Stimulated activated CD8-positive, alpha-beta memory T cell treated with anti-CD3 and anti-CD28 coated beads, Interleukin-4, amount 100 ng/mL, for 24 hours (primary cell): ENCODE measurements around the gene SPAG9.

ENCODE experiments used
- DNase-seq: peaks from one replicate; pipeline ENCODE4 v3.0.0-alpha.2; 2020; ENCODE audit warnings: low read depth

Gene SPAG9

GRCh38 chr17:50986989-50987660 lies 133.5 kb downstream of the SPAG9 start:
- DNase-seq, result no peak

DNA sequence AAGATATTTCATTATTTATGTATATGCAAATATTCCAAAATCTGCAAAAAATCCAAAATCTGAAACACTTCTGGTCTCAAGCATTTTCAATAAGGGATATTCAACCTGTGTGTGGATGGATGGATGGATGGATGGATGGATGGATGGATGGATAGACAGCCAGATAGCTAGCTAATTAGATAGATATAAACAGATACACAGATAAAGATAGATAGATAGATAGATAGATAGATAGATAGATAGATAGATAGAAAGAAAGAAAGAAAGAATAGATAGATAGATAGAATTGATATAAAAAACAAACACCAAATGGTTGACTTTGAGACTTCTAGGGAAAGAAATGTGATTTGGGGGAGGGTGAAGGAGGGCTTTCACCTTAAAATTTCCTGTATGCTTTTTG lies 139.4 kb downstream of the SPAG9 start:
- DNase-seq, result no peak

DNA sequence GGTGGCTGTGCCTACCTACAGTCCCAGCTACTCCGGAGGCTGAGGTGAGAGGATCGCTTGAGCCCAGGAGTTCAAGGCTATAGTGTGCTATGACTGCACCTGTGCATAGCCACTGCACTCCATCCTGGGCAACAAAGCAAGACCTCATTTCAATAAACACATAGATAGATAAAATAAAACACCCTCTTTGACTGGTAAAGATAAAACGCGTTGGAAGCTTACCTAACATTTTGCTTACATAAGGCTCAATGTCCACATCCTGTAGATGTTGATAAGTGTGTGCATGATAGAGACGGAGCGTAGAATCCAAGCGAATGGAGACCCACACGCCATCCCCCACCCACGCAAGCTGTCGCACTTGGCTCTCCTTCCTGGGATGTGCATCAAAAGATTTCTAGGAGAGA lies 141.1 kb downstream of the SPAG9 start:
- DNase-seq, result no peak

DNA sequence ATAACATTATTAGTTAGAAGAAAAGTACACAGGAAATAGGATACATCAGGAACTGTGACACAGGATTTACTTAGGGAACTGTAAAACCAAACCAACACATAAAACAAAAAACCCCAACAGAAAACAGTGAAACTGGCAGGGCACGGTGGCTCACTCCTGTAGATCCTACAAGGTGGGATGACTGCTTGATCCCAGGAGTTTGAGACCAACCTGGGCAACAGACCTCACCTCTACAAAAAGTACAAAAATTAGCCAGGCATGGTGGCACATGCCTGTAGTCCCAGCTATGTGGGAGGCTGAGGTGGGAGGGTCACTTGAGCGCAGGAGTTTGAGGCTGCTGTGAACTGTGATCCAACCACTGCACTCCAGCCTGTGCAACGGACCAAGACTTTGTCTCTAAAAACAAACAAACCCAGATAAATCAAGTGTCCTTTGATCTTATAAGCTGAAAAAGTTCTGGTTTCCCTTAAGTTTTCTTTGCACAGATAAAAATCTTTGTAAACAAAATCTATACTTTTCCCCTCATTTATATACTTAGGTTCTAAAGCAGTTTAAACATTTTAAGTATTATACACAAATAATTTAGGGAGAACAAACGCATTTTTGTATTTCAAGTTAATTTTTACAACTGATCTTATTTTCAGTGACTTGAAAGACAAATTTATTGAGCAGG lies 143.0 kb downstream of the SPAG9 start:
- DNase-seq, result no peak

DNA sequence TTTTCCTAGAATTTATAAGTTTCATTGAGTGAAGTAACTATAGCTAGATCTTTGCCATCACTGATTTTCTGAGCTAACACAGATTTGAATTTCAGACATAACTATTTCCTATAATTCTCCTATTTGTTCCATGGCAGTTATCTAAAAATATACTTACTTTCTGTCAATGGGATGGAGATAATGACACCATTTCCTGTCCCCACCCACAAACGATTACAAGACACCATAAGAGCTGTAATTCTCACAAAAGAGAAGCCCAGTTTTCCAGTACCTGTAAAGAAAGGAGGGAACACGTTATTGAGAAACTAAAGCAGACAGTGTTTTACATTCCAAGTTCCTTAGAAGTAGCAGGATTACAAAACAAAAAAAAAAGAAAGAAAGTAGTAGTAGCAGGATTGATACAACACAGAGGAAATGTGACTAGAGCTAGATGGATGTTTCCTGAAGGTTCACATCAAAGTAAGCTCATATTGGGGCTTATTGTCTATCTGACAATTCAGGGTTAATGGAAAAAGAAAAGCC lies 143.7 kb downstream of the SPAG9 start:
- DNase-seq, result no peak

DNA sequence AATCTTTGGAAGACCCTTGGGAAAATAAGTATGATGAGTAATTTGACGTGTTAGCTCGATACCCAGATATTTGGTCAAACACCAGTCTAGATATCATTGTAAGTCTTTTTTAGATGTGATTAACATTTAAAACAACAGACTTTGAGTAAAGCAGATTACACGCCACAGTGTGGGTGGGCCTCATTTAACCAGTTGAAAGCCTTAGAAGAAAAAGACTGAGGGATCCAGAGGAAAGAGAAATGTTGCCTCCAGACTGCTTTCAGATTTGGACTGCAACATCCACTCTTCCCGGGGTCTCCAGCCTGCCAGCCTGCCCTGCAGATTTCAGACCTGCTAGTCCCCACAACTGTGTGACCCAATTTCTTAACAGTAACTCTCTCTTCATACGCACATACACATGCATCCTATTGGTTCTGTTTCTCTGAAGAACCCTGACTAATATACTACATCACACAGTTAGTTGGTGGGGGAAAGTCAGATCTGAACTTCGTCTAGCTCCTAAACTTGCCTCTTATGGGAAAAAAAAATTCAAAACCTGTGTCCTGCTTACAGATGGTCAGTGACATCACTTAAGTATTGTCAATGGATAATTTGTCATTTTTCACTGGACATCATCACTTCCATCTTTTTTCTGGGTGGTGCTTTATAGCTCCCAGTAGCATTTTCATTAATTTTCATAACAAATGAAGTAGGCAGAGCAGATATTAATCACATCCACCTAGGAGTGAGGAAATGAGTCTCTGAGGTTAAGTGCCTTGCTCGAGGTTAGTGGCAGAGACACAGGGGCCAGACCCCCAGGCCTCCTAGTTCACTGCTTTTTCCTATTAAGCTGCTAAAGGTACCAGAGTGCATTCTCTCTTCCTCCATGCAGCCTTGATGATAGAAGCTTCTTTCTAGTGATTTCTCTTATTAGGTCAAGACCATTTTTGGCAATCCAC lies 146.8 kb downstream of the SPAG9 start:
- DNase-seq, result no peak

- no peak for DNase-seq
Observed at GRCh38 chr17:50972577-50972976, 148.1 kb downstream of the SPAG9 start.

- DNase-seq, result no peak
Observed at GRCh38 chr17:50967795-50968194, 152.9 kb downstream of the SPAG9 start.

DNA sequence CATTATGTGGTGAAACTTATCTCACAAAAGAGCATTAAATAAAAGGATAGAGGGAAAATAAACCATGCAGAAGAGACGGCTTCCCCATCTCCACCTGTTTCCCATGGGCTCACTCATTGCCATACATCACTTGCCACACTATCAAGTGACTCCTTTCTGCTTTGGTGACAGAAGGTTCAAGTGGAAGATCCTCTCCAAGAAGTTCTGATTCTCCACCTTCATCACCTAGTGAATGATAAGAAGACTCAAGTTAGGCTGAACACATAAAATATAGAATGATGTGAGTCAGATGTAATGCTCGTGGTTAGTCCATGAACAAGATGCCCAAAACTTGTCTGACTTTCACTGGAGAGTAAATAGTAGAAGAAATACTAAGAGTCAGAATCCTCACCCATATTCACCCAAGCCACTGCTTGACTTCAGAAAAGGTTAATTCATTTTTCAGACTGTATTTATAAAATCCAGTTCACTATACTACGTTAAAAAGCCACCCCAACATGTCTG lies 154.5 kb downstream of the SPAG9 start:
- DNase-seq, result no peak

DNA sequence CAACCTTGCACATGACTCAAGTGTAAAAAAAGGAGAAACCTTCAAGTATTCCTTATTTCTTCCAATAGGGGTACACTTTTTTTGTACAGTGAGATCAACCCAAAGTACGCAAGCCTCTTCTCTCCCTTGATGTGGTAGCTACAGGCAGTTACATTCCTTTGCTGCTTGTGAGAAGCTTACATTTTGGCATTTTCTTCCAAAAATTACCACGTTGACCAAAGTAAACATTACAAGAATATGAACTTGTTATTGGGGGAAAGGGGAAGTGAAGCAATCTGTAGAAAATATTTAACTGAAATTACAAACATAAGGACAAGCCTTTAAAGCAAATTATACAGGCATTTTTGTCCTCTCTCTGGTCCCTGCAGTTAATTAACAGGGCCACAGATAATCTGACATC lies 157.5 kb downstream of the SPAG9 start:
- DNase-seq, result no peak

- DNase-seq, result no peak
Observed at GRCh38 chr17:50961282-50962220, 159.1 kb downstream of the SPAG9 start.

DNA sequence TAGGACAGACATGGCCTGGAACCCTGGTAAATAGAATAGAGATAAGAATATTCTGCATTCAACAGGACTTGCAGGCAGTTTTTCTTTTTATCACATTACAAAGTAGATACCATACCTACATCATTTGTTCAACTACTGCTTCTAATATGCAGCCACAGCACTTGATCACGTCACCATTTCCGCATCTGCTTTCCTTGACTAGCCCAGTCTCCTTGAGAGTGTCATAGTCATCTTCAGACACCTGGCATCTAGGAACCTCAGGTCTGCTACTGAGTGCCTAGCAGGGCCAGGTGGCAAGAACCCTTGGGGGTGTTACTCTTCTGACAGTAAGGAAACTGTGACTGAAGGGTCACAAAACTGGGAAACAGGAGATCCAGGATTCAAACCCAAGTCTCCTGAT lies 161.3 kb downstream of the SPAG9 start:
- DNase-seq, result no peak

- no peak for DNase-seq
Observed at GRCh38 chr17:50957600-50958575, 162.8 kb downstream of the SPAG9 start.

- DNase-seq, result peak; percentile 42
Observed at GRCh38 chr17:50956750-50957523, 163.7 kb downstream of the SPAG9 start.

DNA sequence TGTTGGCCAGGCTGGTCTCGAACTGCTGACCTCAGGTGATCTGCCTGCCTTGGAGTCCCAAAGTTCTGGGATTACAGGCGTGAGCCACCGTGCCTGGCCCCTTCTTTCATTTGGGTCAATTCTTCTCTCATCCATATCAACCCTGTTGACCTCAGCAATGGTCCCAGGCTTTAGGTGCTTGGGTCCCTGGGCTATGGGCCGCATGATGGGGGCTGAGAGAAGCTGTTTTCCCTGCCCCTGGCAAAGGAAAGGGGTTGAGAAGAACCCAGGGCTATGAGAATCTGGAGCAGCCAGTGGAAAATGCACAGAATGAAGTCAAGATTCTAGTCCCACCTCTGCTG lies 164.3 kb downstream of the SPAG9 start:
- DNase-seq, result no peak

DNA sequence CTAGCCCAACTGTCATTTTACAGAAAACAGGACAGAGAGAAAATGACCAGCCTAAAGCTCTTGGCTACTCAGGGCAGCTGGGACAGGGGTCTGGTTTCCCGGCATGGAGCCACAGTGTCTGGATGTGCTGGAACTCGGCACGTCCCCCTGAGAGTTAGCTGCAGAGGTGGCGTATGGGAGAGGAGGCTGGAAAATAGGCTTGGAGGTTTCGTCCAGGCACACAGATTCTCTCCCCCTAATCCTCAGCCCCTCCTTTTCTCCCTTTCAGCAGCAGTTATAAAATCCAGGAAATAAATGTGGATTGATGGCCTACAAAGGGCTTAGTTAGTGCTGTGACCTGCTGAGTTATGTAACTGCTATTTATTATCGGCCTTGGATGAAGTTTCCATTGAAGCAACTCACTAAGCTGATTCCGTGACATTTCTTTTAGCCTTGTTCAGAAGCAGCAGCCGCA lies 165.0 kb downstream of the SPAG9 start:
- no peak for DNase-seq

- DNase-seq, result no peak
Observed at GRCh38 chr17:50955160-50955559, 165.5 kb downstream of the SPAG9 start.

GRCh38 chr17:50954641-50955121 lies 166.0 kb downstream of the SPAG9 start:
- DNase-seq, result no peak
